Ecto neural progenitor cell (in vitro differentiated cells): ENCODE results near the gene QPCT.
"Not testable (repeated sequence)": the region's sequence is repeated elsewhere in the genome, so short reads cannot be mapped to it uniquely, and the experiment has no call there.

Source experiments
- DNase-seq: peaks from one replicate; pipeline ENCODE4 v3.0.0-alpha.2; 2018; ENCODE audit warnings: low spot score

The QPCT gene

GRCh38 chr2:37391711-37392110 lies 47.3 kb downstream of the QPCT start:
- no peak for DNase-seq

DNA sequence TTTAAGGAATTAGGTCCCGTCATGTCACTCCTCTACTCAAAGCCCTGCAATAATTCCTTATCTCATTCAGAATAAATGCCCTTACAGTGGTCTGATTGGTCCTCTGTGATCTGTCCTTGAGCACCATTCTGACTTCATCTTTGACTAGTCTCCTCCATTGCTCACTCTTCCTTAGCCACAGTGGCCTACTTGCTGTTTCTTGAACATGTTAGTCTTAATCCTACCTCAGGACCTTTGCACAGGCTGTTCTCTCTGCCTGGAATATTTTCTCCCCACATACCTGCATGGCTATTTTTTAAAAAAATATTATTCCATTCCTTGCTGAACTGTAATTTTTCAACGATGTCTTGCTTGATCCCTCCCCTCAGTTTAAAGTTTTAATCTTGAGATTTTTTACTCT lies 48.0 kb downstream of the QPCT start:
- DNase-seq, result no peak

DNA sequence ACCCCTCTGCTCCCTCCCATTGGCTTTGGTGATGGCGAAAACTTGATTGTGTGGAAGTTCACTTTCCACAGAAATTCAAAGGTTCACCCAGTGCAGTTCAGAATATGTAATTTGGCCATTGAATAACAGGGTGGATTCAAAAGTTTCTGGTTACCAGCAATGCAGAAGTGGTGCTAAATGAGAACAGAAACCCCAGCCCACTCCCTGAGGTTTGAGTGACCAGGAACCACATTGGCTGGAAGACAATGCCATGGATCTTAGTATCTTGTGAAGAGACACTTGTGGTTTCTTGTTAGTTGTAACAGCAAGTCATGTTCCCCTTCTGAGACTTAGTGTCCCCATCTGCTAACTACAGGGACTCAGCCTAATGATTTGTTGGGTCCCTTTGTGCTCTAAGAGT lies 49.8 kb downstream of the QPCT start:
- DNase-seq, result no peak

- DNase-seq, result no peak
Measured at GRCh38 chr2:37394796-37395555, 50.5 kb downstream of the QPCT start.

DNA sequence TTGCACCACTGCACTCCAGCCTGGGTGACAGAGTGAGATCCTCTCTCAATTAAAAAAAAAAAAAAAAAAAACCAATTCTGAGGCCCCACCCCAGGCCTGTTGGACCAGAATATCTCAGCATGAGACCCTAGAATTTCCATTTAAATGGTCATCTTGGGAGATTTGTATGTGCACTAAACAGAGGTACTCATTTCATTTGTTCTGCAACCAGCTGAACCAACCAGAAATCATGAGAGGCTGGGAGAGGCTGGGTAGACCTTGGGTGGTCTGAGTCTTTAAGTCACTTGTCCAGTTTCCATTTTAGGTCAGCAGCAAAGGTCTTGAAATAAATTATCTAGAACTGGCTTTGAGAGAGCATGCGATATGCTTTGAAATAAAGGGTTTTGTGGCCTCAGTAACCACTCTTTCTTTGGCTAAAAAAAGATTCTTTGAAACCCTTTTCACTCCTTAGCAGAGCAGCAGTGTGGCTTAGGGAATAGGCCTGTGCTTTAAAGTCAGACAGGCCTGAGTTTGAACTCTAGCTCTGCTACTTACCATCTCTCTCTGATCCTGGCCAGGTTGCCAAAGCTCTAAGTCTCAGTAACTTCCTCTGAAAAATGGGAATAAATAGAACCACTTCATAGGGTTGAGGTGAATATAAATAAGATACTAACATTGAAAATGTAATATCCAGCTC lies 52.6 kb downstream of the QPCT start:
- no peak for DNase-seq

- no peak for DNase-seq
Measured at GRCh38 chr2:37398990-37399389, 54.6 kb downstream of the QPCT start.

GRCh38 chr2:37400041-37400440 lies 55.6 kb downstream of the QPCT start:
- no peak for DNase-seq

DNA sequence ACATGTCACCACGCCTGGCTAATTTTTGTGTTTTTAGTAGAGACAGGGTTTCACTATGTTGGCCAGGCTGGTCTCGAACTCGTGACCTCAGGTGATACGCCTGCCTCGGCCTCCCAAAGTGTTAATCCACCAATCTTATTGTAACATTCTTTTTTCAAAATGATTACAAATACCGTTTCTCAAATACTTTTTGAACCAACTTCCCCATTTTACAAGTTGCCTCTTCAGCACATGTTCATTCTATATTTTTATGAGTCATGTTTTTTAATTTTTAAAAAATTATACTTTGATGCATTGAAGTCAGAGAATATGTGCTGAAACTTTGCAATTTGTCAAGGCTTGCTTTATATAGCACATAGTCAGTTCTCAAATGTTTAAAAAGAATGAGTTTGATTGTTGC lies 58.2 kb downstream of the QPCT start:
- DNase-seq, result peak; percentile 7

DNA sequence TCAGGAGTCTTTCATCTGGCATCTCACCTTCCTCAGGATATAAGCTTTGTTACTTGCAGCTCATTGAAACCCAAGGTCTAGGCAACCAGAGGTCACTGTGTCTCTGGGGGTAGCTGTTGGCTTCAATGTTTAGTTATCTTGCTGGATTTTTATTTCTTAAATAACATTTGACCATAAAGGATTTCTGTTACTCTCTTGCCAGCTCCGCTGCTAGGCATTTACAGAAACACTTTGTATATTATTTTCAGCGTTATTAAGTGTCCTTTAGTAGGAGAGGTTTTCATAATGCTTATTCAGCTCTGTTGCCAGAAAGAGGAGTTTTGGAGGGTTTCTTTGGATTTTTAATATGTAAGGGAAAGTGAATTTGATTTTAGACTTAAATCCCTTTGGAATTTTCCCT lies 61.4 kb downstream of the QPCT start:
- DNase-seq, result no peak

DNA sequence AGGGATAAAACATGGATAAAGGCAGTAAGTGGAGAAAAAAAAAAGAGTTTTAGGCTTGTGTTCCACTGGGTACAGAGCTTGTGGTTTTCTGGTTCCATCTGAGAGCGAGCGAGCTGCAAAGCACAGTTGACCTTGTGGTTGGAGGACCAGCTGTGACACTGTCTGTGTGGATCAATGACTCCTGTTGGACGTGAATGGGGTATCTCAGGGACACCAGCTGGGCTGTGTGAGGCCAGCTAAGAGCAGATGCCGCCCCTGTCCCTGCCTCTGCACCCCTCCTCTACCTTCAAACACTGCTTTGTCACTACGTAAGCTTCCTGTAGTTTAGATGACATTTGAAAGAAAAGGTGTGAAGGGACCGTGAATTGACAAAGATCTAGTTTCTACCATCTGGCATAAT lies 67.8 kb downstream of the QPCT start:
- no peak for DNase-seq

- not testable (repeated sequence) for DNase-seq
Measured at GRCh38 chr2:37413911-37414469, 69.6 kb downstream of the QPCT start.

GRCh38 chr2:37414470-37414949 lies 70.1 kb downstream of the QPCT start:
- DNase-seq, result no peak

GRCh38 chr2:37415128-37415820 lies 70.8 kb downstream of the QPCT start:
- no peak for DNase-seq

GRCh38 chr2:37417321-37417720 lies 72.9 kb downstream of the QPCT start:
- no peak for DNase-seq

GRCh38 chr2:37418956-37419355 lies 74.5 kb downstream of the QPCT start:
- DNase-seq, result no peak

DNA sequence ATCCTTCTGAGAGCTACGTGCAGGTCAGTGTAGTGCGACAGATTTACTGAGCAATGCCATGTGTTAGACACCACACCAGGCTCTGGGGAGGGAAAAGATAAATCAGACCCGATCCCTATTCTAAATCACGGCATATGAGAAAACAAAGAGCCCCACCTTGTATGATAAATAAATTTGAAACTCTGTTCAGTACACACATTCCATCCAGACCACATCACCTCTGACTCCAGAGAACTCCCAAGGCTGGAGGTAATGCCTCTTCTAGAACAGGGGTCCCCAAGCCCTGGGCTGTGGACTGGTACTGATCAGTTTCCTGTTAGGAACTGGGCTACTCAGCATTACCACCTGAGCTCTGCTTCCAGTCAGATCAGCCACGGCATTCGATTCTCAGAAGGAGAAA lies 77.3 kb downstream of the QPCT start:
- DNase-seq, result no peak

- no peak for DNase-seq
Measured at GRCh38 chr2:37422816-37423215, 78.4 kb downstream of the QPCT start.
